Astrocyte (in vitro differentiated cells and primary cell): ENCODE data around the gene LYRM4.

Source experiments
- EZH2 ChIP-seq: IDR thresholded peaks from 2 replicates; pipeline ENCODE4 v1.6.1; 2012; ENCODE audit warnings: mild to moderate bottlenecking, low read length, inconsistent platforms; ENCODE audit not compliant: insufficient read depth
- TF ChIP-seq, protein P1 (sequence below): IDR thresholded peaks from 2 replicates; pipeline ENCODE4 v1.5.1; 2011; ENCODE audit warnings: low read depth, mild to moderate bottlenecking, inconsistent platforms, low read length, moderate library complexity; ENCODE audit not compliant: insufficient read depth

DNA sequence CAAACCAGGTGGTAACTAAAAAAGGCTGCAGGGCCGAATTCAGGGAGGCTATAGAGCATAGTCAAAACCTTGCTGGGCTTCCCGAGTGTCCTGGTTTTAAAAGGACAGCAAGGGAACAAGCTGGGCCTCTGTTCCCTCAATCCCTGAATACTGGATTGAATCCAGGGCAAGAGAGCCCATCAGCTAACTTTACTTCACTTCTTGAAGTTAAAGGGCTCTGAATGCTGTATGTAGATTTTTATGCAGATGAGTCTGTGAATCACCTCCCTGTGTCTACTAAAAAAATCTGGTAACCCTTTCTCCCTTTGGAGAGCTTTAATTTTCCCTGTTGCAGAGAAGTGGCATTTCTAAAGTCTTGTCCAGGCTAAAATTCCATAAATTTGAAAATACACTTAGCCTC is 29.5 kb downstream of the LYRM4 start:
- TF ChIP-seq, protein P1, sequence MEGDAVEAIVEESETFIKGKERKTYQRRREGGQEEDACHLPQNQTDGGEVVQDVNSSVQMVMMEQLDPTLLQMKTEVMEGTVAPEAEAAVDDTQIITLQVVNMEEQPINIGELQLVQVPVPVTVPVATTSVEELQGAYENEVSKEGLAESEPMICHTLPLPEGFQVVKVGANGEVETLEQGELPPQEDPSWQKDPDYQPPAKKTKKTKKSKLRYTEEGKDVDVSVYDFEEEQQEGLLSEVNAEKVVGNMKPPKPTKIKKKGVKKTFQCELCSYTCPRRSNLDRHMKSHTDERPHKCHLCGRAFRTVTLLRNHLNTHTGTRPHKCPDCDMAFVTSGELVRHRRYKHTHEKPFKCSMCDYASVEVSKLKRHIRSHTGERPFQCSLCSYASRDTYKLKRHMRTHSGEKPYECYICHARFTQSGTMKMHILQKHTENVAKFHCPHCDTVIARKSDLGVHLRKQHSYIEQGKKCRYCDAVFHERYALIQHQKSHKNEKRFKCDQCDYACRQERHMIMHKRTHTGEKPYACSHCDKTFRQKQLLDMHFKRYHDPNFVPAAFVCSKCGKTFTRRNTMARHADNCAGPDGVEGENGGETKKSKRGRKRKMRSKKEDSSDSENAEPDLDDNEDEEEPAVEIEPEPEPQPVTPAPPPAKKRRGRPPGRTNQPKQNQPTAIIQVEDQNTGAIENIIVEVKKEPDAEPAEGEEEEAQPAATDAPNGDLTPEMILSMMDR, result no peak
- no peak for TF ChIP-seq EZH2
